ENCODE data around the gene AGK.

AGK gene

GRCh38 chr7:141584935-141585334 is 33.7 kb downstream of the AGK start:
- TF ChIP-seq, protein P1, sequence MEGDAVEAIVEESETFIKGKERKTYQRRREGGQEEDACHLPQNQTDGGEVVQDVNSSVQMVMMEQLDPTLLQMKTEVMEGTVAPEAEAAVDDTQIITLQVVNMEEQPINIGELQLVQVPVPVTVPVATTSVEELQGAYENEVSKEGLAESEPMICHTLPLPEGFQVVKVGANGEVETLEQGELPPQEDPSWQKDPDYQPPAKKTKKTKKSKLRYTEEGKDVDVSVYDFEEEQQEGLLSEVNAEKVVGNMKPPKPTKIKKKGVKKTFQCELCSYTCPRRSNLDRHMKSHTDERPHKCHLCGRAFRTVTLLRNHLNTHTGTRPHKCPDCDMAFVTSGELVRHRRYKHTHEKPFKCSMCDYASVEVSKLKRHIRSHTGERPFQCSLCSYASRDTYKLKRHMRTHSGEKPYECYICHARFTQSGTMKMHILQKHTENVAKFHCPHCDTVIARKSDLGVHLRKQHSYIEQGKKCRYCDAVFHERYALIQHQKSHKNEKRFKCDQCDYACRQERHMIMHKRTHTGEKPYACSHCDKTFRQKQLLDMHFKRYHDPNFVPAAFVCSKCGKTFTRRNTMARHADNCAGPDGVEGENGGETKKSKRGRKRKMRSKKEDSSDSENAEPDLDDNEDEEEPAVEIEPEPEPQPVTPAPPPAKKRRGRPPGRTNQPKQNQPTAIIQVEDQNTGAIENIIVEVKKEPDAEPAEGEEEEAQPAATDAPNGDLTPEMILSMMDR (IDR thresholded peaks at IDR 0.05) = no peak

- TF ChIP-seq, protein P1 (IDR thresholded peaks at IDR 0.05) = no peak
Observed at GRCh38 chr7:141585592-141586510, 34.6 kb downstream of the AGK start.

GRCh38 chr7:141586878-141587277 is 35.7 kb downstream of the AGK start:
- TF ChIP-seq, protein P1 (IDR thresholded peaks at IDR 0.05) = no peak

- TF ChIP-seq, protein P1 (IDR thresholded peaks at IDR 0.05) = no peak
Observed at GRCh38 chr7:141587304-141587703, 36.1 kb downstream of the AGK start.

GRCh38 chr7:141588912-141589311 is 37.7 kb downstream of the AGK start:
- TF ChIP-seq, protein P1 (IDR thresholded peaks at IDR 0.05) = no peak

- TF ChIP-seq, protein P1 (IDR thresholded peaks at IDR 0.05) = no peak
Observed at GRCh38 chr7:141590071-141590470, 38.9 kb downstream of the AGK start.

- TF ChIP-seq, protein P1 (IDR thresholded peaks at IDR 0.05) = no peak
Observed at GRCh38 chr7:141590666-141591065, 39.5 kb downstream of the AGK start.
